ENCODE data around the gene RNF14.

DNA sequence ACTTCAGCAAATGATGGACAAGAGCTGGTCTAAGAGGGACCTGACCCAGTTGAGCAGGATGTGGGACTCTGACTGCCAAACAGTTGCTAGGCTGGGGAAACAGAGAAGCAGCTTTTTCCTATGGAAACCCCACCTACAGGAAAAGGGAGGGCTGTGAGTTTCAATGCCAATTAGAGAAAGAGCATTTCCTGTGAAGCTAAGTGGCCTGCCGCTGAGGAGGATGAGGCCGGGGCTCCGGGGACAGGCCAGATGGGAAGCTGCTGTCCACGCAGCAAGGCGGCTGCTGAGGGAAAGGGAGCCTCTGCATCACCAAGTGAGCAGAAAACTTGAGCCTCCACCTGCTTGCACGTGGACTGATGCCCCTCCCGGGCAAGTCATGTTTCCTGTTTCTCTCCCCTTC lies 10.8 kb upstream of the RNF14 start, which contains the start of gene PCDH12:
- TF ChIP-seq, protein P1, sequence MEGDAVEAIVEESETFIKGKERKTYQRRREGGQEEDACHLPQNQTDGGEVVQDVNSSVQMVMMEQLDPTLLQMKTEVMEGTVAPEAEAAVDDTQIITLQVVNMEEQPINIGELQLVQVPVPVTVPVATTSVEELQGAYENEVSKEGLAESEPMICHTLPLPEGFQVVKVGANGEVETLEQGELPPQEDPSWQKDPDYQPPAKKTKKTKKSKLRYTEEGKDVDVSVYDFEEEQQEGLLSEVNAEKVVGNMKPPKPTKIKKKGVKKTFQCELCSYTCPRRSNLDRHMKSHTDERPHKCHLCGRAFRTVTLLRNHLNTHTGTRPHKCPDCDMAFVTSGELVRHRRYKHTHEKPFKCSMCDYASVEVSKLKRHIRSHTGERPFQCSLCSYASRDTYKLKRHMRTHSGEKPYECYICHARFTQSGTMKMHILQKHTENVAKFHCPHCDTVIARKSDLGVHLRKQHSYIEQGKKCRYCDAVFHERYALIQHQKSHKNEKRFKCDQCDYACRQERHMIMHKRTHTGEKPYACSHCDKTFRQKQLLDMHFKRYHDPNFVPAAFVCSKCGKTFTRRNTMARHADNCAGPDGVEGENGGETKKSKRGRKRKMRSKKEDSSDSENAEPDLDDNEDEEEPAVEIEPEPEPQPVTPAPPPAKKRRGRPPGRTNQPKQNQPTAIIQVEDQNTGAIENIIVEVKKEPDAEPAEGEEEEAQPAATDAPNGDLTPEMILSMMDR (IDR thresholded peaks at IDR 0.05; ENCODE audit: low read length) = no peak
- no peak for TF ChIP-seq EZH2 (IDR thresholded peaks at IDR 0.05; ENCODE audit: borderline replicate concordance, low read length)

All from OCI-LY1 (cell line).